ENCODE measurements around the gene OVOL2.

Gene OVOL2

DNA sequence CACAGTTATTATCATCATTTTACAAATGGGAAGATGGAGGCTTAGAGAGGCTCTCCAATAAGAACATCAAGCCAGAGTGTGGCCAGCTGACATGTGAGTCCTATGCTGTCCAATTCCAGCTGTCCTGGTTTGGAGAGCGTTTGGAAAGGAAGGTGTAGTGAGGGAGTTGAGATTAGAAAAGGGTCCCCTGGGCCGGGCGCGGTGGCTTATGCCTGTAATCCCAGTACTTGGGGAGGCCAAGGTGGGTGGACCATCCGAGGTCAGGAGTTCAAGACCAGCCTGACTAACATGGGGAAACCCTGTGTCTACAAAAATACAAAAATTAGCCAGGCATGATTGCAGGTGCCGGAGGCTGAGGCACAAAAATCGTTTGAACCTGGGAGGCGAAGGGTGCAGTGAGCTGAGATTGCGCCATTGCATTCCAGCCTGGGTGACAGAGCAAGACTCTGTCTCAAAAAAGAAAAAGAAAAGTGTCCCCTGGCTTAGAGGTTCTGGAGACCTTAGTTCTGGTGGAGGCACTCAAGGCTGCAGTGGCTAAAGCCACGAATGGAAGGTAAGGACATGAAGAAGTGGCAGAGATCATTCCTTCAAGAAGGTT lies 22.1 kb upstream of the OVOL2 start:
- TF ChIP-seq SIN3A (IDR thresholded peaks at IDR 0.05; ENCODE audit: borderline replicate concordance, insufficient read depth, low read length) = no peak
- TF ChIP-seq TAF1 (IDR thresholded peaks at IDR 0.05; ENCODE audit: borderline replicate concordance, insufficient read depth, low read length) = no peak
- TF ChIP-seq POLR2AphosphoS5 (IDR thresholded peaks at IDR 0.05; ENCODE audit: low read depth, low read length) = no peak
- TF ChIP-seq FOXP2 (optimal IDR thresholded peaks at IDR 0.05; ENCODE audit: borderline replicate concordance, extremely low read depth, extremely low read length, insufficient read depth) = no peak
- TF ChIP-seq, protein P1, sequence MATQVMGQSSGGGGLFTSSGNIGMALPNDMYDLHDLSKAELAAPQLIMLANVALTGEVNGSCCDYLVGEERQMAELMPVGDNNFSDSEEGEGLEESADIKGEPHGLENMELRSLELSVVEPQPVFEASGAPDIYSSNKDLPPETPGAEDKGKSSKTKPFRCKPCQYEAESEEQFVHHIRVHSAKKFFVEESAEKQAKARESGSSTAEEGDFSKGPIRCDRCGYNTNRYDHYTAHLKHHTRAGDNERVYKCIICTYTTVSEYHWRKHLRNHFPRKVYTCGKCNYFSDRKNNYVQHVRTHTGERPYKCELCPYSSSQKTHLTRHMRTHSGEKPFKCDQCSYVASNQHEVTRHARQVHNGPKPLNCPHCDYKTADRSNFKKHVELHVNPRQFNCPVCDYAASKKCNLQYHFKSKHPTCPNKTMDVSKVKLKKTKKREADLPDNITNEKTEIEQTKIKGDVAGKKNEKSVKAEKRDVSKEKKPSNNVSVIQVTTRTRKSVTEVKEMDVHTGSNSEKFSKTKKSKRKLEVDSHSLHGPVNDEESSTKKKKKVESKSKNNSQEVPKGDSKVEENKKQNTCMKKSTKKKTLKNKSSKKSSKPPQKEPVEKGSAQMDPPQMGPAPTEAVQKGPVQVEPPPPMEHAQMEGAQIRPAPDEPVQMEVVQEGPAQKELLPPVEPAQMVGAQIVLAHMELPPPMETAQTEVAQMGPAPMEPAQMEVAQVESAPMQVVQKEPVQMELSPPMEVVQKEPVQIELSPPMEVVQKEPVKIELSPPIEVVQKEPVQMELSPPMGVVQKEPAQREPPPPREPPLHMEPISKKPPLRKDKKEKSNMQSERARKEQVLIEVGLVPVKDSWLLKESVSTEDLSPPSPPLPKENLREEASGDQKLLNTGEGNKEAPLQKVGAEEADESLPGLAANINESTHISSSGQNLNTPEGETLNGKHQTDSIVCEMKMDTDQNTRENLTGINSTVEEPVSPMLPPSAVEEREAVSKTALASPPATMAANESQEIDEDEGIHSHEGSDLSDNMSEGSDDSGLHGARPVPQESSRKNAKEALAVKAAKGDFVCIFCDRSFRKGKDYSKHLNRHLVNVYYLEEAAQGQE (IDR thresholded peaks at IDR 0.05; ENCODE audit: insufficient read depth in 1 of 2, low read depth in 2 of 2, low read length in 2 of 2) = no peak

DNA sequence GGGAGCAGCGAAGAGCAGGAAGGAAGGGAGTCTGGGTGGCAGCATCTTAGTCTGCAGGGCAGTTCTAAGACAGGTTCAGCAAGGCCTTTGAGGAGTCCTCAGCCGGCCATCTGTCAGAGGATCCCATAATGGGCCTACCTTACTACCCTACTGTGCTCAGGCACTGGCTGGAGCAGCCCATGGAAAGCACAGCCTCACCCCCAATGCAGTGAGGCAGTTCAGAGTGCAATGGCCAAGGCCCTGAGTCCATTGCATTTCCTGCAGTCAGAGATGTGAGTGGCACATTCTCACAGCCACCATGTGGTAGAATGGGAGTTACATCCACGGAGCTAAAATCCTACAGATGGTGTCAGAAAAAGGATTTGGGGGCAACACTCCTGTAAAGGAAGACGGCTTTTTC lies 19.4 kb upstream of the OVOL2 start:
- TF ChIP-seq, protein P1 (IDR thresholded peaks at IDR 0.05; ENCODE audit: insufficient read depth in 1 of 2, low read depth in 2 of 2, low read length in 2 of 2) = no peak
- TF ChIP-seq SIN3A (IDR thresholded peaks at IDR 0.05; ENCODE audit: borderline replicate concordance, insufficient read depth, low read length) = no peak
- no peak for TF ChIP-seq TAF1 (IDR thresholded peaks at IDR 0.05; ENCODE audit: borderline replicate concordance, insufficient read depth, low read length)
- no peak for TF ChIP-seq FOXP2 (optimal IDR thresholded peaks at IDR 0.05; ENCODE audit: borderline replicate concordance, extremely low read depth, extremely low read length, insufficient read depth)
- no peak for TF ChIP-seq POLR2AphosphoS5 (IDR thresholded peaks at IDR 0.05; ENCODE audit: low read depth, low read length)

DNA sequence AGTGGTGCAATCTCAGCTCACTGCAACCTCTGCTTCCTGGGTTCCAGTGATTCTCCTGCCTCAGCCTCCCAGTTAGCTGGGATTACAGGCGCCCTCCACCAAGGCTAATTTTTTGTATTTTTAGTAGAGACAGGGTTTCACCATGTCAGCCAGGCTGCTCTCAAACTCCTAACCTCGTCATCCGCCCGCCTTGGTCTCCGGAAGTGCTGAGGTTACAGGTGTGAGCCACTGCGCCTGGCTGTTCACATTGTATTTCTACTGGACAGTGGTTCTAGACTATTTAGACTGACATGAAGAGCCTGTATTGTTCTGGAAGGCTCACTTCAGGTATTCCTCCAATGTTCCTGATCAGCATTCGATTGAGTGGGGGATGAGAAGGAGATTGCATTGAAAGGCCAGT lies 14.8 kb upstream of the OVOL2 start:
- TF ChIP-seq, protein P1 (IDR thresholded peaks at IDR 0.05; ENCODE audit: insufficient read depth in 1 of 2, low read depth in 2 of 2, low read length in 2 of 2) = no peak
- TF ChIP-seq FOXP2 (optimal IDR thresholded peaks at IDR 0.05; ENCODE audit: borderline replicate concordance, extremely low read depth, extremely low read length, insufficient read depth) (no peak), SIN3A (IDR thresholded peaks at IDR 0.05; ENCODE audit: borderline replicate concordance, insufficient read depth, low read length) (no peak), POLR2AphosphoS5 (IDR thresholded peaks at IDR 0.05; ENCODE audit: low read depth, low read length) (no peak), TAF1 (IDR thresholded peaks at IDR 0.05; ENCODE audit: borderline replicate concordance, insufficient read depth, low read length) (no peak)

DNA sequence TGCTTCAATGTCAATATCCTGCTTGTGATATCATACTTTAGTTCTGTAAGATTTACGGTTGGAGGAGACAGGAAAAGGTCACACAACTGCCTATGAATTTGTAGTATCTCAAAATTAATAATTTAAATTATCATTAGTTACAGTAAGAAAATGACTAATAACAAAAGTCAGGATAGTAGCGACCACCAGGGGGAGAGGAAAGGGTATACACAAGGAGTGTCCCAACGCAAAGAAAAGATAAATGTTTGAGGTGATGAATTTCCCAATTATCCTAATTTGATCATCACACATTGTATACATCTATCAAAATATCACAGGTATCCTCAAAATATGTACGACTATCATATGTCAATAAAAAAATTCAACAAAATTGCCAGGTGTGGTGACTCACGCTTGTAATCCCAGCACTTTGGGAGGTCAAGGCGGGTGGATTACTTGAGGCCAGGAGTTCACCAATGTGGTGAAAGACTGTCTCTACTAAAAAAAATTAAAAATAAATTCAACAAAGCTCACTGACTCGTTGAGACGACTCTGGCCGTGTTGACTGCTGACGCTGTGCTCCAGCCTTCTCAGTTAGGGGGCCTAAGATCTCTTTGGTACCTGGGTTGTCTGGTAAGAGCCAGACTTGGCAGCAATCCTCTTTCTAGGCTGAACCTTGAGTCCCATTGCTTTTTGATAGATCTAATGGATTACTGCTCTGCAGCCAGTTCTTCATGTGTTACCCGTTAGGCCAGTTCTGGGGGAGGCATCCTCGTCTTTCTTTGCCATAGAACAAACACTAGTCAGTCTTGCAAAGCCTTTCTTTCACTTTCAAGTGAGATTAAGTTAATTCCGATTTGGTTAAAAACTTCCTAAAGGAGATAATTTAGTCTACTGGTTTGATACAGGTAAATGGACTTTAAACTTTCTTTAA lies 9.0 kb upstream of the OVOL2 start:
- TF ChIP-seq SIN3A (IDR thresholded peaks at IDR 0.05; ENCODE audit: borderline replicate concordance, insufficient read depth, low read length) (no peak), TAF1 (IDR thresholded peaks at IDR 0.05; ENCODE audit: borderline replicate concordance, insufficient read depth, low read length) (no peak), FOXP2 (optimal IDR thresholded peaks at IDR 0.05; ENCODE audit: borderline replicate concordance, extremely low read depth, extremely low read length, insufficient read depth) (no peak), POLR2AphosphoS5 (IDR thresholded peaks at IDR 0.05; ENCODE audit: low read depth, low read length) (no peak)
- TF ChIP-seq, protein P1 (IDR thresholded peaks at IDR 0.05; ENCODE audit: insufficient read depth in 1 of 2, low read depth in 2 of 2, low read length in 2 of 2) = no peak
